MV-4-11 (cell line): ENCODE measurements around the gene TPPP.
A peak's percentile ranks its signal among the peaks of the same experiment; 100 is the strongest.

Source experiments
- DNase-seq: peaks from one replicate; lab custom pipeline; 2025; lab: John Stamatoyannopoulos, UW

TPPP gene

DNA sequence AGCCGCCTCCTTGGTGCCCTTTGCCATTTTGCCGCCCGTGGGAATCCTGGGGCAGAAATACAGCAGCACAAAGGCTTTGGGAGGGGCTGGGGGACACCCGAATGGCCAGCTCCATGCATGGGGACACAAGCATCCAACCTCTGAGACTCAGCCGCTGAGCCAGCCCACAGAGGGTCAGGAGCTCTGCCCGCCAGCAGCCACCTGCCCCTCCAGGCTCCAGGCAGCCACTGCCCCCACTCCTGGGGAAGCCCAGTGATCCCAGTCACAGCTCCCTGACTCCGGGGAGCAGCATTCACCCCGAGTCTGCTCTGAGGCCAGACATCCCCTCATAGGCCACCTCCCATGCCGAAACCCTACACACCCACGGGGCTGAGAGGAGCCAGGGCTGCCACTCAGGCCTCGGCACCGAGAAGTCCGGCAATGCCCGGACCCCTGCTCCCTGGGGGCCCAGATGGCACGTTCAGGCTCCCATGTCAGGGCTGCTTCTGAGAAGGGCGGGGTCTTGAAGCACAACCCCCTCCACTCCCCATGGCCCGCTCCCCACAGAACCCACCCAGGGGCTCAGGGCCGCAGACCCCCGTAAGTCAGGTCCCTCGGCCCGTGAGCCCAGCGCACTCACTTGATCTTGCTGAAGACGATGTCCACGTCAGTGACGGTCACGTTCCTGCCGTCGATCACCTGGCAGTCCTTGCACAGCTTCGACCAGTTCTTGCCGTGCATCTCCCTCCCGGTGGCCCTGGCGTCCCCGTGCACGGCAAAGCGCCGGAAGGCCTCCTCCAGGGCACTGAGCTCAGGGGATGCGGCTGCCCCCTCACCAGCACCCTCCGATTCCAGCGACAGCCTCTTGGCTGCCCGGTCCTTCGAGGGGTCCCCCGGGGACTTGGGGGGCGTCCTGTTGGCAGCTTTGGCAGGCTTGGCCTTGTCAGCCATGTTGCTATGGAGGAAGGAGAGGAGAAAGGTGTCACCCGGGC, 15.7 kb downstream of the TPPP start:
- DNase-seq: no peak

- DNase-seq: no peak
These were observed 16.5 kb downstream of the TPPP start for GRCh38 chr5:676699-677076.

DNA sequence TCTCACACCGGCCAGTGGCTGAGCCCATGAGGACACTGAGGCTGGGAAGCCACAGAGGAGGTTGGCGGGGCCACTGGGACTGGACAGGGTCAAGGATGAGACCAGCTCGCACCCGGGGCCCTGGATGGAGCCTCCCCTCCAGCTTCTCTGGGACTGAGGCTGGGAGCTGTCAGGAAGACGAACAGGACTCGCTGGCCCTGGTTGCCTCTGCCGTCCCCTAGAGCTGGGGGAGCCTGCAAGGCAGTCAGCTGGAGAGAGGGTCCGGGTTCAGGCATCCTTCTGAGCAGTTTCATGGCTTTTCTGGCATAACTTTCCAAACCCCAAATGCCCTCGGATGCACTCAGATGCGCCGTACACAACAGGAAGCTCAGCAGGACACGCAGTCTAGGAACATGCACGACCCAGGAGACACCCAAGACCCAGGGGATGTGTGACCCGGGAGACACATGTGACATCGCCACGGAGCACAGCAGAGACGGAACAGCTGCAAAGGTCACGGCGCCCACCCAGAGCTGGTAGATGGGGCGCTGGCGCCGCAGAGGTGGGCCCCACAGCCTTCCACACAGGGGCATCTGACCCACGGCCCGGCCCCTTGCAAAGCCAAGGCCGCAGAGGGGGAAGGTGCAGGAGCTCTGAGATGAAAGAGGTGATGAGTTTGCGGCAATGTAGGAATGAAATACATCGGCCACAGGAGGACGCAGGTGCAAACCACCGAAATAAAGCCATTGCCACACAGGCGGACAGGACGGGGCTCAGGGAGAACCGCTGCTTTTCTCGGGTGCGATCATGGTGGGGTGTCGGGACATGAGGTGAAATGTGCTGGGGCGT, 17.1 kb downstream of the TPPP start:
- DNase-seq: no peak

DNA sequence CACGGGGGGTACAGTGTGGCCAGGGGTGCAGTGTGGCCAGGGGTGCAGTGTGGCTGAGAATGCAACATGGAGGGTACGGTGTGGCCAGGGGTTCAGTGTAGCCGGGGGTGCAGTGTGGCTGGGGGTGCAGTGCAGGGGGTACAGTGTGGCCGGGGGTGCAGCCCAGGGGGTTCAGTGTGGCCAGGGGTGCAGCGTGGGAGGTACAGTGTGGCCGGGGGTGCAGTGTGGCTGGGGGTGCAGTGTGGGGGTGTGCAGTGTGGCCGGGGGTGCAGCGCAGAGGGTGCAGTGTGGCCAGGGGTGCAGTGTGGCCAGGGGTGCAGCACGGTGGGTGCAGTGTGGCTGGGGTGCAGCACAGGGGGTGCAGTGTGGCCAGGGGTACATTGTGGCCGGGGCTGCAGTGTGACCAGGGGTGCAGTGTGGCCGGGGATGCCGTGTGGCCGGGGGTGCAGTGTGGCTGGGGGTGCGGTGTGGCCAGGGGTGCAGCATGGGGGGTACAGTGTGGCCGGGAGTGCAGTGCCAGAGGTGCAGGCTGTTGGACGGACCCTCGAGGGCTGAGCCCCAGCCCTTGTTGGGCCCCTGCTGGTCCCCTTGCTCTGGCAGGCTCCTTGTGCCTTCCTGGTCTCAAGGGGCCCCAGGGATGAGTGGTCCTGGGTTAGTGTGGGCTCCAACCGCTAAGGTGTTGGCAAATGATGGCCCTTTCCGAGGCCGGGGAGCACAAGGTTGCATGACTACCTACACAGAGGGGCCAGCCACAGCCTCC, 17.9 kb downstream of the TPPP start:
- no peak for DNase-seq

- peak; percentile 26 for DNase-seq
These were observed 18.5 kb downstream of the TPPP start for GRCh38 chr5:674630-675011.

DNA sequence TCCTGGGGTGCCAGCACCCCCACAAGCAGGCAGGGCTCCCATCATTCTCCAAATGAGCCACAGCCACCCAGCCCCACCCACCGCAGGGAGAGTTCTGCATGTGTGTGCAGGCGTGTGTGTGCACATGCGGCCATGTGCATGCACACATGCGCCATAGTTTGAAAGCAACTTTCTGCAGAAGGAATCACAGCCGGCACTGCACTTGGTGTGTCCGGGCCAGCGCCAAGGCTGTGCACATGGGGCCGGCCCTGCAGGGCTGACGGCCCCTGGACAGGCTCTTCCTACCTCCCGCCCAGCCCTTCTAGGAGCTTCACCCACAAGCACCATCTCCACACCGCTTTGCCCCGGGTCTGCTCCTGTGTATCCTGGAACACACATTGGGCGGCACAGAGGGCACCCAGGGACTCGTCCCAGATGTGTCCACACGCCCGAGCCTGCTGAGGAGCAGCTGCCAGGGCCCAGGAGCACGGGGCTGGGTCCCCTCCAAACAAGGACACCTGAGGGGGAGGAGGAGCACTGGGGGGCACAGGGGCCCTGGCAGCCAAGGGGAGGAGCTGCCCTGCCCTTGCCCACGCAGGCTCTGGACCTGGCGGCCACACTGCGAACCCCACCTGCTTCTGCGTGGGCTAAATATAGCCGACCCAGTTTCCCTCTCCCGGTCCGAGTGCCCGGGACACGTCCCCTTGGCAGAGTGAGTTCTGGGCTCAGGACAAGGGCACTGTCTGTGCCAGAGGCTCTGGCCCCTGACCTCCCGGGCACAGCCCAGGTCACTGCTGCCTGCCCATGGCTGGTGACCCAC, 19.1 kb downstream of the TPPP start:
- DNase-seq: no peak

- no peak for DNase-seq
These were observed 19.9 kb downstream of the TPPP start for GRCh38 chr5:673161-673830.

DNA sequence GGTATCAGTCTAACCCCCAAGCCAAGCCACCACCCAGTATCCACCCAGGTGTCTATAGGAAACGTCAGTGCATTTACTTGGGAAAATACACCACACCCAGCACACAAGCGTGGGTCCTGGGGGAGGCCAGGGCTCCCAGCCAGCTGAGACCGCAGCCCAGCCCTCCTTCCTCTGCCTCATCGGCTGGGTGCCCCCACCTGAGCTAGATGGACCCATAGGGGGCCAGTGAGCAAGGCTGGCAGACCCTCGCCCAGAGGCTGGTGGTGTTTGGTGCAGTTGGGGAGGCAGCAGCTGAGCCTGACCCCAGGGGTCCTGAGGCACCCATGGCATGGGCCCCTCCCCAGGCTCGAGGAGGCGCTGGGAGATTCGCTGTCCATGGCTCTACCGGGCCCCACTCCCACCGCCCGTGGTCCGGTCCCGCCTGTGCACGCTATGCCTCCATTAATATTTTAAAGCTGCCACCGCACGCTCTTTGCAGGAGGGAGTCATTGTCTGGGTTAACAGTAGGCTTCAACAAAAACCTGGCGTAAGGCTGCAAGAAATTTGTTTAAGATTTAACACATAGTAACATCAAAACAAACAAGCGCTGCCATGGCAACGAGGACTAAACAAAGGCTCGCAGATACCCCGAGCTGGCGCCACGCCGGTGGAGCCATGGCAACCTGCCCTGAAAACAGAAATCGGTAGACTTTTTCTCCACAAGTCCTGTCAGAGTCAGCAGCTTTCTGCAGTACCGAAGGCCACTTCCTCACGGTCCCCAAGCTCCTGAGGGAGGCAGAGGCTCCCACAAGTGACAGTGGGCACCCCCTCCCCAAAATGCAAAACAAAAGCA, 20.6 kb downstream of the TPPP start:
- DNase-seq: peak; percentile 60

- DNase-seq: peak; percentile 54
These were observed 21.5 kb downstream of the TPPP start for GRCh38 chr5:671459-672328.

GRCh38 chr5:670396-671270, 22.5 kb downstream of the TPPP start:
- DNase-seq: no peak

DNA sequence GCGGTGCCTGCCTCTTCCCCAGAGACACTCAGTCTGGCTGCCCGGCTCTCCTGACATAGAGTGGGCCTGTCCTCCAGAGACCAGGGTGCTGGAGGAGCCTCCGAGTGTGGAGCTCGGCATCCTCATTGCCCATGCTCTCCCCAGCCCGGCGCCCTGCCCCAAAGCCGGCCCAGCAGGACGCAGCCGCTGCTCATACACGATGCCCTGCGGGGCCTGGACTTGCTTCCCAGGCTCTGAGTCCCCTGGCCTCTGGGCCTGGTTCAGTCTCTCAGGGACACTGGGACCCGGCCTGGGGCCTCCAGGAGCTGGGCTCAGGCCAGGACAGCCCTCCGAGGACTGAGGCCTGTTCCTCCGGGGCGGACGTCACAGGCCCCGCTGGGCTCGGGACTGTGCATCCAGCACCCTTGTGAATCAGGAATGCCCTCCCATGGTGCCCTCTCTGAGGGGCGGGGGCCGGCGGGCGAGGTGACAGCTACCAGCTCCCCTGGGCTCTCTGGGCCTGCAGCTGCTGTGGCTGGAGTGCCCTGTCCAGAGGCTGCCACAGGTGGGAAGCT, 23.2 kb downstream of the TPPP start:
- DNase-seq: no peak

GRCh38 chr5:669111-669841, 23.9 kb downstream of the TPPP start:
- DNase-seq: no peak

- no peak for DNase-seq
These were observed 24.7 kb downstream of the TPPP start for GRCh38 chr5:668283-668995.

DNA sequence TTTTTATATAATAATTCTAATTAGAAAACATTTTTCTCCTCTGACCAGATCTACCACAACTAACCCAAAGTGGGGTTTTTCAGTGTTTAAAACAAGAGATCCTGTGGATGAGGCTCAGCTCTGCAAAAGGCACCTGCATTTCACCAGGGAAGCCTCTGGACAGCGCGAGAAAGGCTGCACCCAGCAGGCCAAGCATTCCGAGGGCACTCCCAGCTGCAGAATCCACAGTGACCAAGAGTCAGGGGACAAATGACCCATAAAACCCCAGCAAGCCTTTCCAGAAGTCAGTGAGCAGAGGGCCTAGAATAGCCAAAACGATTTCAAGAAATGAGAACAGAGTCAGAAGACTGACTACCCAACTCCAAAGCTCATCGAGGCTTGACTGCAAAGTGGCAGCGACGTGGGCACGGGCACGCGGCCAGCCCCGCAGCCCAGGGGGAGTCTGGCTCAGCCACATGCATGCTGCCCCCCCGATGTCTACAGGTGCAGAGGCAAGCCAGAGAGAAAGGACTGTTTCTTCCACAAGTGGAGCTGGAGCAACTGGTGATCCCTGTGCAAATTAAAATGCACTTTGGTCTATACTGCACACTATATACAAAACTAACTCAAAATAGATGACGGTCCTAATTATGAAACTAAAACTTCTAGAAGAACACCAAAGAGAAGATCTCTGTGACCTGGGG, 26.2 kb downstream of the TPPP start:
- DNase-seq: no peak

DNA sequence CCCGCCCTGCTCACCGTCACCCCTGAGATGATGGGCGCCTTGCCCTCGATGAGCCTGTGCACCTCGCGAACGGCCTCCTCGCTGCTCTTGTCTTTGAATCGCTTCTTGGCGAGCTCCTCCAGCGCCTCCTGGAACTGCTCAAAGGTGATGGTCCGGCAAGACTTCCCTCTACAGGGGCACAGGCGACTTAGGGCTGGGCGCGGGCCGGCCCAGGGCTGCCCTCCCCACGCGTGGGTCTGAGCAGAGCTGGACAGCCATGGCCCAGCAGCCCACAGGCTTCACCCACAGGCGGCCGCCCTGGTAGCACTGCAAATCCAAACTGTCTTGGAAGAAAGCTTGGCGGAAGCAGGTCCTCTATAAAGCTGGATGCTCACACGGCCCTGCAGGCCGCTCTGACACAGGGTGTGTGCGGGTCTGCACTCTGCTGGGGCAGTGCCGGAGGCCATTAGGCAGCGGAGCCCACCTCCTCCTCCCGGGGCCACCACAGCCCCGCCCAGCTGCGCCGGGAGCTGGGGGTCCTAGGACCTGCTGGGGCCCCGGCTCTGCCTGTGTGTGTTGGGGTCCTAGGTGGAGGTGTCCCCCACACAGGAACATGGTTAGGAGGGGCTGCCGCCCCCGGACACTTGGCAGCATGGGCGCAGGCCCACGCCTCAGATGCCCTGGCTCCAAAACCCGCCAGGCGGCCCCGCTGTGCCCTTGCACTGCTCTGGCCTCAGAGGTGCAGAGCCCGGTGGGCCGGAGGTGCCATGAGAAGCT, 27.0 kb downstream of the TPPP start:
- DNase-seq: no peak
